ENCODE results near the gene IL17RD. TPM values are rescaled to one million over a fixed set of nuclear protein-coding genes. Genes with fewer than 3 reads are reported as not detected.
A peak's percentile ranks its signal among the peaks of the same experiment; 100 is the strongest.

IL17RD gene
- total and polyA plus RNA-seq, 12 donors, result 1.3 to 15.6 (median 4.9) TPM

- TF ChIP-seq, protein P1, sequence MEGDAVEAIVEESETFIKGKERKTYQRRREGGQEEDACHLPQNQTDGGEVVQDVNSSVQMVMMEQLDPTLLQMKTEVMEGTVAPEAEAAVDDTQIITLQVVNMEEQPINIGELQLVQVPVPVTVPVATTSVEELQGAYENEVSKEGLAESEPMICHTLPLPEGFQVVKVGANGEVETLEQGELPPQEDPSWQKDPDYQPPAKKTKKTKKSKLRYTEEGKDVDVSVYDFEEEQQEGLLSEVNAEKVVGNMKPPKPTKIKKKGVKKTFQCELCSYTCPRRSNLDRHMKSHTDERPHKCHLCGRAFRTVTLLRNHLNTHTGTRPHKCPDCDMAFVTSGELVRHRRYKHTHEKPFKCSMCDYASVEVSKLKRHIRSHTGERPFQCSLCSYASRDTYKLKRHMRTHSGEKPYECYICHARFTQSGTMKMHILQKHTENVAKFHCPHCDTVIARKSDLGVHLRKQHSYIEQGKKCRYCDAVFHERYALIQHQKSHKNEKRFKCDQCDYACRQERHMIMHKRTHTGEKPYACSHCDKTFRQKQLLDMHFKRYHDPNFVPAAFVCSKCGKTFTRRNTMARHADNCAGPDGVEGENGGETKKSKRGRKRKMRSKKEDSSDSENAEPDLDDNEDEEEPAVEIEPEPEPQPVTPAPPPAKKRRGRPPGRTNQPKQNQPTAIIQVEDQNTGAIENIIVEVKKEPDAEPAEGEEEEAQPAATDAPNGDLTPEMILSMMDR (IDR thresholded peaks at IDR 0.05), result no peak
- H3K4me1 ChIP-seq, result peaks cover 3 to 55% (median 12%) of the 10 kb centered on the region in 9 donors
- peak; percentile 81 to 95 (median 88) for ATAC-seq
- H3K27ac ChIP-seq, result peak within 1 kb of the TSS in 2 of 10 donors; percentile 28 to 40
- no peaks in the 10 kb centered on the region for H3K9me3 ChIP-seq
- 67 to 74% methylated on average over 11 of the region's 11 CpGs for WGBS, 2 donors
- peak; percentile 31 to 64 for DNase-seq
- H3K27me3 ChIP-seq, result no peaks in the 10 kb centered on the region
- intact Hi-C loops (cut with DNase I), result no loop called here
- no peak within 1 kb of the TSS for H3K4me3 ChIP-seq
- H3K36me3 ChIP-seq, result no peaks in the 10 kb centered on the region
Measured at GRCh38 chr3:57060089-57060821, 104.9 kb downstream of the IL17RD start, which contains the start of gene SPATA12. SPATA12 (plus strand) TSS chr3:57060664; CDS start chr3:57073695, 13,031 bp downstream.

- TF ChIP-seq, protein P1 (IDR thresholded peaks at IDR 0.05), result no peak
- DNase-seq, result no peak
- no peaks in the 10 kb centered on the region for H3K27me3 ChIP-seq
- no peak overlapping the region for H3K4me3 ChIP-seq
- H3K36me3 ChIP-seq, result no peaks in the 10 kb centered on the region
- H3K27ac ChIP-seq, result no peak overlapping the region
- peaks cover 3 to 49% (median 12%) of the 10 kb centered on the region in 9 donors for H3K4me1 ChIP-seq
- ATAC-seq, result no peak
- 72 to 77% methylated on average over 3 of the region's 3 CpGs for WGBS, 2 donors
- intact Hi-C loops (cut with DNase I), result no loop called here
- no peaks in the 10 kb centered on the region for H3K9me3 ChIP-seq
Measured at GRCh38 chr3:57059411-57059810, 105.7 kb downstream of the IL17RD start.

DNA sequence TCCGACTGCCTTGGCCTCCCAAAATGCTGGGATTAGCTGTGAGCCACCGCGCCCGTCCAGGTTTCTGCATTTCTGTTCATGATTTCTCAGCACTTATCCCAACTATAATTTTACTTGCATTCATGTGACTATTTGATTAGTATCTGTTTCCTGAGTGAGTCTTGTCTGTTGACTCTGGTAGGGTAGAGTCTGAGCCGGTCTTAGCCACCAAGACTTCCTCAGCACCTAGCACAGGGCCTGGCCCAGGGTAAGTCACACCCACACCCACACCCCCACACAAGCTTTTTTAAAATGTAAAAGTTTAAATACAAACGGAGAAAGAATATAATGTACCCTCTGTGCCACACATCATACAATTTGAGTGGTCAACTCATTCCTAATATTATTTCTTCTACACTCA is 107.8 kb downstream of the IL17RD start:
- TF ChIP-seq, protein P1 (IDR thresholded peaks at IDR 0.05), result no peak
- ATAC-seq (no peak), DNase-seq (no peak)
- no peak overlapping the region for H3K27ac ChIP-seq
- H3K9me3 ChIP-seq, result no peaks in the 10 kb centered on the region
- intact Hi-C loops (cut with DNase I), result no loop called here
- no peaks in the 10 kb centered on the region for H3K36me3 ChIP-seq
- 78% methylated on average over 6 of the region's 6 CpGs for WGBS, 2 donors
- peaks cover 3 to 28% (median 6%) of the 10 kb centered on the region in 9 donors for H3K4me1 ChIP-seq
- no peak overlapping the region for H3K4me3 ChIP-seq
- H3K27me3 ChIP-seq, result no peaks in the 10 kb centered on the region

DNA sequence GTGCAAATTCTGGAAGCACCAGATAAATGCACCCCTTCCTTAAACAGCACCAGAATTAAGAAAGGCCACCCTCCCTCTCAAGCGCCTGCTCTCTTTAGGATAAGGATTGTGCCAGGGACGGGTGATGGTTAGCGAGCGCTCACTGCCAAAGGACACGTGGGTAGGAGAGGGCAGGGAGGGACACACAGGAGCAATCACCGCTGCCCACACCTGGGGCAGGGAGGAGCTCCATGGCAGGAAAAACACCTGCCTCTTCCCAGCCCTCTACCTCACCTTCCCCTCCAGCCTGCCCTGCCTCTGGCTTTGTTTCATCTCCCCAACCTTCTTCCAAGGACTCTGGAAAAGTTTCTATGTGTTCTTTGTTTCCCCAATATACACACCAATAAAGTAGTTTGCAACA is 112.0 kb downstream of the IL17RD start:
- peak in 1 of 8 donors; percentile 45 for ATAC-seq

More for the DNA sequence above, 112.0 kb downstream of the IL17RD start:
- intact Hi-C loops (cut with DNase I), result no loop called here
- H3K36me3 ChIP-seq, result no peaks in the 10 kb centered on the region
- H3K27me3 ChIP-seq, result no peaks in the 10 kb centered on the region
- no peak for DNase-seq
- peaks cover 0 to 8% (median 3%) of the 10 kb centered on the region in 9 donors for H3K4me1 ChIP-seq
- no peaks in the 10 kb centered on the region for H3K9me3 ChIP-seq
- TF ChIP-seq, protein P1 (IDR thresholded peaks at IDR 0.05), result no peak
- no peak overlapping the region for H3K27ac ChIP-seq
- WGBS, 2 donors, result 77 to 83% methylated on average over 6 of the region's 6 CpGs
- no peak overlapping the region for H3K4me3 ChIP-seq

All from heart right ventricle (tissue), 16 donors.